ENCODE data around the gene TMEM131. TPM values are rescaled to one million over a fixed set of nuclear protein-coding genes. Genes with fewer than 3 reads are reported as not detected.
"Not testable (repeated sequence)": the region's sequence is repeated elsewhere in the genome, so short reads cannot be mapped to it uniquely, and the experiment has no call there.

Gene TMEM131
- total RNA-seq, 2 experiments from 2014 or later, result 31.3 to 31.9 TPM

DNA sequence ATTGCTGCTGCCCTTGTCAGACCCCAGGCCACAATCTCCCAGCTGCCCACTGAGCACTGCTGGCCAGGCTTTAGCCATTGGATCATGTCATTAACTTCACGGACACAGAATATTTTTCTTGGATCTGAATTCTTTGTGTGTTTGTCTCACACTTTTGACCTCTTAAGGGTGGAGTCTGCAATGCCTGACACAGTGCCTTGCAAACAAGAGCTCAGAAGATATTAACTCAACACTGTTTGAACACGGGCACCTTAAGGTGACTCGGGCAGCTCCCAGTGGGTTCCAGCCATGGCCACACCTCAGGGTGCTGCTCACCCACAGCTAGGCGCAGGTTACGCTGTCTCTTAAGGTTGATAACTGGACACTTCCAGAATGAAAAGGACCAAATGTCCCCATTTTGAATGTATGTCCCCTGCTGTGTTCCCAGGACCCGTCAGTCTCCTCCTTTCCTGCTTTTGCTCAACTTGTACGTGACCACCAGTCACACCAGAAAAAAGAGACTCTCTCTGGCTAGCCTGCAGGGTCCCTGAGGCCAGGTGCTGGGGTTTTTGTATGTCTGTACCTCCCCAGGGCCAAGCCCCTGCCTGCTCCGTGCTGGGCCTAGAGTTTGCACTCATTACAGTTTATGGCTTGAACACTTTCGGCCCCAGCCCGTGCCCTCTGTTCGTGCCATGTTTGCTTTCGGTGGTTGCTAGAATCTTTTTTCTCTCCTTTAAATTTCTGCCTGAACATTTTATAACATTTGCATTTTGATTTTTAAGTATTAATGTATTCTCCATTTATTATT, 33.4 kb upstream of the TMEM131 start:
- Mint-ChIP-seq H3K9me3 (no peaks in the 10 kb centered on the region), H3K4me3 (no peak overlapping the region), H3K27me3 (peaks cover 9% of the 10 kb centered on the region), H3K4me1 (peaks cover 24% of the 10 kb centered on the region), H3K36me3 (ENCODE audit: low read depth) (no peaks in the 10 kb centered on the region), H3K27ac (no peak overlapping the region)
- ChIA-PET CTCF (no interaction called here), POLR2A (no interaction called here)
- DNase-seq, result no peak

DNA sequence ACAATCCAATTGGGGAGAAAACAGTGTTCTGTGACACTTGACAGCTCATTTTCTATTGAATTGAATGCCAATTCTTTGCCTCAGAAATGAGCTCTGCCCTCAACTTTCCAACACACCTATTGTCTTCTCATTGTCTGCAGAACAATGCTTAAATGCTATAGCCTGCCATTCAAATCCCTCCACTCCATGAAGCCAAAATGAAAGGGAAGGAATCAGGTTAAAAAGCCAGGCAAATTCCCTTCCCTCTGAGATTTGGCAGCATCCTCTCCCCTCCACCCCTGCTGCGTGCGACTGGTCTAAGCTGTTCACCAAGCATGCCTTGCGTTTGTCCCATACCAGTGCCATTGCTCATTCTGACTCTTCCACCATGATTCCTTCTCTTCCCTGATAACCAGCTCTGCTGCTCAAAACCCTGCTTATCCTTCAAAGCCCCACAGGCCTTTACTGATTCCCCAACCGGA, 32.4 kb upstream of the TMEM131 start:
- POLR2A ChIA-PET, result no interaction called here
- H3K27me3 Mint-ChIP-seq, result peaks cover 9% of the 10 kb centered on the region
- H3K4me3 Mint-ChIP-seq, result no peak overlapping the region
- CTCF ChIA-PET, result no interaction called here
- no peaks in the 10 kb centered on the region for H3K36me3 Mint-ChIP-seq (ENCODE audit: low read depth)
- H3K27ac Mint-ChIP-seq, result no peak overlapping the region
- peaks cover 24% of the 10 kb centered on the region for H3K4me1 Mint-ChIP-seq
- no peak for DNase-seq
- H3K9me3 Mint-ChIP-seq, result no peaks in the 10 kb centered on the region

DNA sequence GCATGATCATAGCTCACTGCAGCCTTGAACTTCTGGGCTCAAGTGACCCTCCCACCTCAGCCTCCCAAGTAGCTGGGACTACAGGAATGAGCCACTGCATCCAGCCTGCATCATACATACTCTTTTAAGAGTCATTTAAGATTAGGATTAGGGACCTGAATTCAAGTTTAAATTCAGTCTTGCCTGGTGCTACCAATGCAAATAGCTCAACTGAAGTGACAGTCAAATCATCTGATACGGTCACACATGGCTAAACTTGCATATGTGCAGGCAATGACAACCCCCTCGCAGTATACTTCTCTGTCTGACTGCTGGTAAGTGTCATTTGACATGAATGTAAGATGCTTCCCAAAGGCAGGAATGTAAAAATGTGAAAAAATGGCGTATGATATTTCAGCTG, 31.8 kb upstream of the TMEM131 start:
- H3K27me3 Mint-ChIP-seq, result peaks cover 9% of the 10 kb centered on the region
- peaks cover 24% of the 10 kb centered on the region for H3K4me1 Mint-ChIP-seq
- no peaks in the 10 kb centered on the region for H3K36me3 Mint-ChIP-seq (ENCODE audit: low read depth)
- ChIA-PET POLR2A (no interaction called here), CTCF (no interaction called here)
- DNase-seq, result no peak
- H3K4me3 Mint-ChIP-seq, result no peak overlapping the region
- no peaks in the 10 kb centered on the region for H3K9me3 Mint-ChIP-seq
- H3K27ac Mint-ChIP-seq, result no peak overlapping the region

DNA sequence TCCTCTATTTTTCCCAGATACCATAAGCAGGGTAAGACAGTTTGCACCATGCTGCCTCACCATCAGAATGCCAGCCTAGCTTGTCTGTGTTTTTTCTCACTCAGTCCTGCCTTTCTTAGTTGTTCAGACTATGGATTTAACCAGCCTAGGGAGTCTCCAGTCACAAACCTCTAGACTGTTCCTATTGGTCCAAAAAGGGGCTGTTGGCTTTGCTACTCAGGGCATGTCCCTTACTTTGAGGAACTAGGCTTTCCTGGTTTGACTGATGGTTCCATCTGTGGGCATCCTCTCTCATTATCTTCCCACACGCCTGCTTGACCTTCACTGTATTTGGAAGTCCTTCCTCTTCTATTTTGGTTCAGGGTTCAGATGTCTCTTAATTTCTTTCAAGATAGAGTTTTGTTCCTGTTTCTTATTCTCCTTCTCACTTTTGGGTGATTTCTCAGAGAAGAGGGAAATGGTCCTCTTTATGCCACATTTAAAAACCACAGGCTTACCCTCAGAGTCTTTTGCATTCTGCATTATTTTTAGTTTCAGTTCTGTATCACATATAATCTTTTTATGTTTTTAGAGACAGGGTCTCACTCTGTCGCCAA, 31.3 kb upstream of the TMEM131 start:
- Mint-ChIP-seq H3K4me3 (no peak overlapping the region), H3K9me3 (no peaks in the 10 kb centered on the region), H3K4me1 (peaks cover 24% of the 10 kb centered on the region), H3K36me3 (ENCODE audit: low read depth) (no peaks in the 10 kb centered on the region), H3K27me3 (peaks cover 9% of the 10 kb centered on the region), H3K27ac (peak overlapping the region; percentile 23)
- ChIA-PET CTCF (no interaction called here), POLR2A (no interaction called here)
- no peak for DNase-seq

DNA sequence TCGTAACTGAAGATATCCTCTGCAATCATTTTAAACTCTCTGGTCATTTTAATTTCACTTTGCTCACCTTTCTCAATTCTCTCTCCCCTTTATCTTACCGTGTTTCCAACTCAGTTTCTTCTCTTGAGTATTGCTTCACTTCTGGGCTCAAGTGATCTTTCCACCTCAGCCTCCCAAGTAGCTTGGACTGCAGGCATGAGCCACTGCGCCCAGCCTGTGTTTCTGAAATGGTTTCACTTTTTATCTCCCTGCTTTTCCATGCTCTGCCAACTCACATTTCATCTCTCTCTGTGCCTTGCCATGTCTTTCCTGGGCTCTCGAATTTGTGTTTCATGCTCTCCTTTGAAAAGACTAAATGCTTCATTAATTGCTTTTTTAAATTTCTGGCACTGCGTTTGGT, 30.5 kb upstream of the TMEM131 start:
- ChIA-PET POLR2A (no interaction called here), CTCF (no interaction called here)
- no peak overlapping the region for H3K4me3 Mint-ChIP-seq
- peaks cover 11% of the 10 kb centered on the region for H3K27me3 Mint-ChIP-seq
- H3K36me3 Mint-ChIP-seq (ENCODE audit: low read depth), result peaks cover 2% of the 10 kb centered on the region
- H3K4me1 Mint-ChIP-seq, result peaks cover 24% of the 10 kb centered on the region
- DNase-seq, result no peak
- H3K9me3 Mint-ChIP-seq, result no peaks in the 10 kb centered on the region
- H3K27ac Mint-ChIP-seq, result no peak overlapping the region

DNA sequence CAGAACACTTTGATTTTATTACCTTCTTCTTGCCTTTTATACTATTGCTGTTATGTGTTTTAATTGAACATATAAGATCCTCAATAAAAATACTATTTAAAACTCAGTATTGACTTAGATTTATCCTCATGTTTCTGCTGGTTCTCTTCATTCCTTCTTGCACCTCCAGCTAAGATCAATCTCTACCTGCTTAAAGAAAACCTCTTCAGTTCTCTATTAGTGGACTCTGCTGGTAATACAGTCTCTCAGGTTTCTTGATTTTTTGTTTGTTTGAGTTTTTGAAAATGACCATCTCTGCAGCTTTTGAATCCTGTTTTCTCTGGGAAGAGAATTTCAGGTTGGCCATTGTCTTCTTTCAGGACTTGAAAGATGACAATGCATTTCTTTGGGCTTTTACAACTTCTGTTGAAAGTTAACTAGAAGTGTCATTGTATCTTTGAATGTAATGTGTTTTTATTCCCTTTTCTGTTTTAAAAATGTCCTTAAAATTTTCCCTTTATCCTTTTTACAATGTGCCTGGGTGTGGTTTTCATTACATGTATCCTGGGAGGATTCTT, 29.8 kb upstream of the TMEM131 start:
- peaks cover 12% of the 10 kb centered on the region for H3K27me3 Mint-ChIP-seq
- no peak overlapping the region for H3K27ac Mint-ChIP-seq
- no peaks in the 10 kb centered on the region for H3K9me3 Mint-ChIP-seq
- ChIA-PET POLR2A (no interaction called here), CTCF (no interaction called here)
- H3K4me1 Mint-ChIP-seq, result peaks cover 24% of the 10 kb centered on the region
- DNase-seq, result no peak
- H3K4me3 Mint-ChIP-seq, result no peak overlapping the region
- H3K36me3 Mint-ChIP-seq (ENCODE audit: low read depth), result peaks cover 2% of the 10 kb centered on the region

DNA sequence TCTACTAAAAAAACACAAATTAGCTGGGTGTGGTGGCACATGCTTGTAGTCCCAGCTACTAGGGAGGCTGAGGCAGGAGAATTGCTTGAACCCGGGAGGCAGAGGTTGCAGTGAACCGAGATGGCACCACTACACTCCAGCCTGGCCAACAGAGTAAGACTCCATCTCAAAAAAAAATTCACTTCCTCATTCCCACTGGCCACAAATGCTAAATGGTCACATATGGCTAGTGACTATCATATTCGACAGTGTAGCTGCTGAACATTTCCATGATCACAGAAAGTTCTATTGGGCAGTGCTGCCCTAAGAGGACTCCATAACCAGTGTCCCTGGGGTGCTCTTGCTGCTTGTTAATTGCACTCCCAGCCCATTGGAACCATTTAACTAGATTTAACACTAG, 26.3 kb upstream of the TMEM131 start:
- POLR2A ChIA-PET, H3K9me3 Mint-ChIP-seq, CTCF ChIA-PET: not testable (repeated sequence)

DNA sequence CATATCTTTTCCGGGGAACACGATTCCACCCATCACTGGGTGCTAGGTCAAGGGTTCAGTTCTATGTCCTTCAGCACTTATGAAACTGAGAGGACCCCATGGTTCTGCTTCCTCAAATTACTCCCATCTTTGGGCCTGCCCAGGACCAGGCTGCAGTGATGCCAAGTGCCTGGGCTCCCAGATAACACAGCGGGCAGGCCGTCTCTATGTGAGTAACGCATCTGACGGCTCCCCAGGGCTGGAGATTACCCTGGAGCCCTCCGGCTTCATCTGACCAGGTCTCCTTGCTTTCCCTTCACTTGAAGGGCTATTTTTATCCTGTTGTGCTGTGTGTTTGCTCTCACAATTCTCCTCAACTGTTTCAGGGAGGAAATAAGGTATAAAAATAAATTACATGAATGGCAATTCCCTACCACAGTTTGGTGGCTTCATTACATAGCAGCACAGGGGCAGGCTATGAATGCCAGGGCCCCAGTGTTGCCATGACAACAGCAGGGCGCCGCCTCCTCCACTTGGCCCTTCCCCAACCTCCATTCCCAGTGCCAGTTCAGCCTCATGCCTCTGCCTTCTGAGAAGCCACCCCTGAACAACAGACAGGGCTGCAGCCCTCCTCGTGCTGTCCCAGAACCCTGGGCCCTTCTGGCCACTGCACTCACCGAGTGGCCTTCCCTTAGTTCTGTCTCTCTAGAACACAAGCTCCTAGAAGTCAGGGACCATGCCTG, 25.4 kb upstream of the TMEM131 start:
- ChIA-PET POLR2A (no interaction called here), CTCF (no interaction called here)

More for the DNA sequence above, 26.3 kb upstream of the TMEM131 start:
- Mint-ChIP-seq H3K27me3 (peaks cover 12% of the 10 kb centered on the region), H3K4me1 (peaks cover 13% of the 10 kb centered on the region)
- not testable (repeated sequence) for H3K4me3 Mint-ChIP-seq; DNase-seq; H3K27ac Mint-ChIP-seq; H3K36me3 Mint-ChIP-seq (ENCODE audit: low read depth)

DNA sequence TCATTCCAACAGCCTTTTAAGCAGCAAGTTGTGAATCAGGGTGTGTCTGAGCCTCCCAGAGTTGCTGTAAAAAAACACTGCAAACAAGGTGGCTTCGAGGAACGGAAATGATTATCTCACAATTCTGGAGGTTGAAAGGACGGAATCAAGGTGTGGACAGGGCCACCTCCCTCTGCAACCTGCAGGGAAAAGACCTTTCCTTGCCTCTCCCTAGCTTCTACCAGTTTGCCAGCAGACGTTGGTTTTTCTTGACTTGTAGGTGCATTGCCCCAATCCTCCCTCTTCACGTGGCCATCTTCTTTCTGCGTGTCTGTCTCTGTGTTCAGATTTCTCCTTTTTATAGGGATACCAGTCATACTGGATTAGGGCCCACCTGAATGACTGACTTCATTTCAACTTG, 24.8 kb upstream of the TMEM131 start:
- Mint-ChIP-seq H3K9me3 (no peaks in the 10 kb centered on the region), H3K4me3 (no peak overlapping the region), H3K27me3 (peaks cover 6% of the 10 kb centered on the region), H3K4me1 (no peaks in the 10 kb centered on the region), H3K36me3 (ENCODE audit: low read depth) (peaks cover 2% of the 10 kb centered on the region), H3K27ac (no peak overlapping the region)
- POLR2A ChIA-PET, result no interaction called here
- DNase-seq, result no peak
- CTCF ChIA-PET, result no interaction called here

More for the DNA sequence above, 25.4 kb upstream of the TMEM131 start:
- peaks cover 2% of the 10 kb centered on the region for H3K36me3 Mint-ChIP-seq (ENCODE audit: low read depth)
- H3K4me3 Mint-ChIP-seq, result no peak overlapping the region
- H3K4me1 Mint-ChIP-seq, result peaks cover 4% of the 10 kb centered on the region
- no peaks in the 10 kb centered on the region for H3K9me3 Mint-ChIP-seq
- H3K27ac Mint-ChIP-seq, result no peak overlapping the region
- no peak for DNase-seq
- H3K27me3 Mint-ChIP-seq, result peaks cover 9% of the 10 kb centered on the region

DNA sequence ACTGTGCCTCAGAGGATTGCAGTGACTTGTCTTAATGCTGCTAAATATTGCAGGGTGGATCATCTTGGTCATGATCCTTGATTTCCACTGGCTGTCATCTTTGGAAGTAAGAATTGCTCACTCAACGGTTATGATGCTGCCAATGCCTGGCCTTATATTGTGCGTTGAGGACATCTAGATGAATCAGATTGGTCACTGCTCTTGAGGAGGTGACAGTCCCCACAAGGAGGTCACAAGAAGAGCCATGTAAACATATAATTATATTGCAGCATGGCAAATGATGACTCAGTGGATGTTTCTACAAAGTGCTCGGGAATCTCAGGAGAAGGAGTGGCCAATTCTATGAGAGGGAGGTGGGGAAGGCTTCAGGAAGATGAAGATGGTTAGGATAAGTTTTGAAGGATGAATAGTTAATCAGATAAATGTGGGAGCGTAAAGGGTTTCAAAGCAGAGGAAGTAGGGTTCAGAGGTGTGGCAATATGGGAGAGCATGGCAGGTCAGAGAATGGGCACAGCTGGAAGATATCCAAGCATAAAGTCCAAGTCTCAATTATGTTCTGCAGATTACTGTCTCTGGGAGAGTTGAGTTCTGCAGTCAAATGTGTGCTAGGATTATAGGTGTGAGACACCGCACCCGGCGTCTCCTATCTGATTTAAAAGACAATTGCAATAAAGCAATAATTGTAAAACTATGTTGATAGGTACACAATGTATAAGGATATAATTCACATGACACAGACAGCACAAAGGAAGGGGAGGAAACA, 21.3 kb upstream of the TMEM131 start:
- Mint-ChIP-seq H3K36me3 (ENCODE audit: low read depth) (peaks cover 2% of the 10 kb centered on the region), H3K4me1 (peaks cover 19% of the 10 kb centered on the region), H3K4me3 (no peak overlapping the region), H3K9me3 (no peaks in the 10 kb centered on the region), H3K27ac (no peak overlapping the region), H3K27me3 (peaks cover 3% of the 10 kb centered on the region)
- no peak for DNase-seq
- ChIA-PET CTCF (no interaction called here), POLR2A (no interaction called here)

DNA sequence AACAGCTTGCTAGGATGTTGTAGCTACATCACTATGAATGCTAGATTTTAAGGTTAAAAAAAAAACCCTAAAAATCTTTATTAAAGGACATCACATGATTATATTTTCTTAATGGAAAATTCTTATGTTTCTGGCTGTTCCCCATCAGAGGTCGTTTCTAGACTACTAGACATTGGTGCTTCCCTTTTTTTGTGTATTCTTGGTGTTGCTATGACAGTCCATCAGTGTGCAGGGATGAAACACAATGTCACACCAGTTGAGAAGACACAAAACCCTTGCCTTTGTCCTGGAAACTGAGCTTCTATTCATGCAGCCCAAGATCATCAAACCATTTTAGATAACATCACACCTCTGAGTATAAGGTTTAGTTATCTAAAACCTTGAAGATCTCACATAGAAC, 19.9 kb upstream of the TMEM131 start:
- no peak for DNase-seq
- H3K36me3 Mint-ChIP-seq (ENCODE audit: low read depth), result no peaks in the 10 kb centered on the region
- H3K4me3 Mint-ChIP-seq, result no peak overlapping the region
- ChIA-PET POLR2A (no interaction called here), CTCF (no interaction called here)
- H3K4me1 Mint-ChIP-seq, result peaks cover 21% of the 10 kb centered on the region
- no peak overlapping the region for H3K27ac Mint-ChIP-seq
- no peaks in the 10 kb centered on the region for H3K9me3 Mint-ChIP-seq
- no peaks in the 10 kb centered on the region for H3K27me3 Mint-ChIP-seq

DNA sequence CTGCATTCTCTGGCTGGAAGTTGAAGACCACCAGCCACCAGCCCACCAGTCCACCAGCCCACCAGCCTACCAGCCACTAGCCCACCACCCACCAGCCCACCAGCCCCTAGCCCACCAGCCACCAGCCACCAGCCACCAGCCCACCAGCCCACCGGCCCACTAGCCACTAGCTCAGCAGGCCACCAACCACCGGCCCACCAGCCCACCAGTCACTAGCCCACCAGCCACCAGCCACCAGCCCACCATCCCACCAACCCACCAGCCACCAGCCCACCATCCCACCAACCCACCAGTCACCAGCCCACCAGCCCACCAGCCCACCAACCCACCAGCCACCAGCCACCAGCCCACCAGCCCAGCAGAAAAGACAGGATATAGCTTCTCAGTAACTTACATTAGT, 18.6 kb upstream of the TMEM131 start:
- H3K36me3 Mint-ChIP-seq (ENCODE audit: low read depth), result no peaks in the 10 kb centered on the region
- no peak overlapping the region for H3K27ac Mint-ChIP-seq
- H3K27me3 Mint-ChIP-seq, result no peaks in the 10 kb centered on the region
- no peak for DNase-seq
- H3K9me3 Mint-ChIP-seq, result no peaks in the 10 kb centered on the region
- H3K4me3 Mint-ChIP-seq, result no peak overlapping the region
- peaks cover 21% of the 10 kb centered on the region for H3K4me1 Mint-ChIP-seq
- CTCF ChIA-PET, result no interaction called here
- POLR2A ChIA-PET, result no interaction called here

DNA sequence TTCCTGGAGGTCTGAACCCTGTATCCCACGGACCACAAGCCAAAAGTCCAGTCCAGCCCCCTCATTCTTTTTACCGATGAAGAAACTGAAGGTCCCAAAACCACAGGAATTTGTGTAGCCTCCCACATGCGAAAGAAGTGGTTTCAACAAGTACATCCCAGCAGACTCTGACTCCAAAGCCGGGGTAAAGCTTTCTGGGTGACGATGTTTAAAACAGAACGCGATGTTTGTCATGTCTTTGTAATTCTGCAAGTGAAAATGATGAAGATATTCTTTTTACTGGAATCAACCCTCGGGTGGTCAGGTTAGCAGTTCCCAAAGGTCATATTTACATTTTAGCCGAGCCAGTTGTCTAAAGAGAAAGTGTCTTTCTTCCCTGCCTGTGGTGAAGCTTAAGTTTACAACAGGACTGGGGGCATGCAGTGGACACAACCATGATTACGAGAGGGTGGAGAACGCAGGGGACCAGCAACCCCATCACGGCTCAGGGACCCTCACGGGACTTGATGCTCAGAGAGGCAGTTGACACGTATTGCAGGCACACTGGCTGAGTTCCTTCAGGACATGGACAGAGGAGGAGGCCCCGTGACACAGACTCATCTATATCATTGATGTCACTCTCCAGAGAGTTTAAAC, 17.8 kb upstream of the TMEM131 start:
- Mint-ChIP-seq H3K9me3 (no peaks in the 10 kb centered on the region), H3K36me3 (ENCODE audit: low read depth) (no peaks in the 10 kb centered on the region), H3K27me3 (no peaks in the 10 kb centered on the region), H3K27ac (no peak overlapping the region), H3K4me1 (peaks cover 21% of the 10 kb centered on the region), H3K4me3 (no peak overlapping the region)
- ChIA-PET POLR2A (no interaction called here), CTCF (no interaction called here)
- DNase-seq, result no peak
